ENCODE measurements around the gene ZSWIM8.
"Not testable (repeated sequence)": the region's sequence is repeated elsewhere in the genome, so short reads cannot be mapped to it uniquely, and the experiment has no call there.

ZSWIM8 gene

DNA sequence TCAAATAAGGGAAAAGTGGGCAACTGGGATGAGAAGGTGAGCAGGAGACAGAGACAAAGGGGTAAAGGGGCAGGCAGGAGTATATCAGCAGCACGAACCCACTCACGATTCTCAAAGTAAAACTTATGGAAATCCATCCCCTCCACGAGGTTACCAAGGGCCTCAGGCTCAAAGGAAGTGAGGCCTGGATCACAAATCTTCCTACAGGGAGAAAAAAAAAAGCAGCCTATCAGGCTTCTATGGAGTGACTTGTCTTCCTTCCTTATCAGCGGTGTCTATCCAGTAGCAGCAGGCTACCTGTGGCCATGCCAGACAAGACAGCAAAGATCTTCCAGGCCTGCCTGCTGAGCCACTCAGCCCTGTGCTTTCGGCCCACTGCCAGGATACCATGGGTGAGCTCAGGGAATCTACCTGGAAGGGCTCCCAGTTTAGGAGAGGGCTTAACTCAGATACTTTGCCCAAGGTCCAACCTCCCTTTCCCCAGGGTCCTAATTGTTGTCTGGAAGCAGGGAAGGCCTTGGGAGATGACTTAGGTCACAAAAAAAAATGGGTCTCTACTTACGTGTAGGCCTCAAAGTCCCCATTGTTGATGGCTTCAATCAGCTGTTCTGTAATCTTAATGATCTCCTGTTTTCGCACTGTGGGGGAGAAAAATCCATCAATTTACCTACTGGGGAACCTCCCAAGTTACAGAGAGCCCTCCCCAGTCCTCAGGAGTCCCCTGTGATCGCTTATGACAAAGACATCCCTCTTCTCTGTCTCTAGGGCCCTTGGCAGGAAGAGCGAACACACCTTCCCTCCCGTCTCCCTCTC is 31.7 kb downstream of the ZSWIM8 start:
- DNase-seq: no peak

GRCh38 chr10:73817826-73818225 is 32.4 kb downstream of the ZSWIM8 start:
- no peak for DNase-seq

GRCh38 chr10:73818402-73818801 is 33.0 kb downstream of the ZSWIM8 start:
- no peak for DNase-seq

DNA sequence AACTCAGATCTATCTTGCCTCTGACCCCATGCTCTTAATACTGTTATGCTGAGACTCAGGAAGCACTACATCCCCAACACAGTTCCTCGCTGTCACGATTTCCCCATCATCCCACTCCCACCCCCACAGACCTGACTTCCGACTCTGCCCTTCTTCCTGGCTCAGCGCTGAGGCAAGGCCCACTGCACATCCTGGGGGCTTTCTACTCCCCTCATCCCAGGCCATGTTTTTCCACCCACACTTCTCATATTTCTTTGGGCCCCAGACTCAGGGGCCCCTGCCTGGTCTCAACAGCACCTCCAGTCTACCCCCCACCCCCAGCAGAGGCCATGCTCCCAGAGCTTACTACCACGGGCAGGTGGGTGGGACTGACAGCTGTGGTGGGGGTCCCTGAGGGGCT is 33.7 kb downstream of the ZSWIM8 start:
- DNase-seq: no peak

- DNase-seq: no peak
These were observed 34.2 kb downstream of the ZSWIM8 start for GRCh38 chr10:73819513-73820093.

GRCh38 chr10:73823391-73823790 is 38.0 kb downstream of the ZSWIM8 start:
- DNase-seq: no peak

GRCh38 chr10:73824146-73824725 is 38.8 kb downstream of the ZSWIM8 start:
- DNase-seq: no peak

- no peak for DNase-seq
These were observed 42.1 kb downstream of the ZSWIM8 start for GRCh38 chr10:73827346-73828089.

GRCh38 chr10:73828161-73828560 is 42.8 kb downstream of the ZSWIM8 start:
- DNase-seq: no peak

GRCh38 chr10:73829090-73829489 is 43.7 kb downstream of the ZSWIM8 start:
- DNase-seq: not testable (repeated sequence)

GRCh38 chr10:73836427-73836980 is 51.1 kb downstream of the ZSWIM8 start:
- no peak for DNase-seq

GRCh38 chr10:73837072-73837471 is 51.7 kb downstream of the ZSWIM8 start:
- DNase-seq: no peak

GRCh38 chr10:73838008-73838567 is 52.7 kb downstream of the ZSWIM8 start:
- DNase-seq: no peak

DNA sequence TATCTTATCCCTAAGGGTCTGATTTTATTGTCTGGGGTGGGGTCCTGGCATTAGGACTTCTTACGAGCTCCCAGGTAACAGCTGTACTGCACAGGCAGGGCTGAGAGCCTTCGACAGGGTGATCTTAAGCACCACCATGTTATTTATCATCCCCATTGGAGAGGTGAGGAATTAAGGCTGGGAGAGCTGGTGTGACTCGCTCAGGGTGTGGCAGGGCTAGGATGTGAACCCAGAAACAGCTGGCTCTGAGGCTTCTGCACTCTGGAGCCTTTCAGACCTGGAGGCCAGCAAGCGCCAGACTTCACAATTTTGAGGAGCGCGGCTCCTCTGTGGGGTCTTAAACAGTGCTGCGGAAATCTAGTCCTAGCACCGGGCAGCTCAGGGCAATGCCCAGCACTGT is 53.4 kb downstream of the ZSWIM8 start:
- no peak for DNase-seq

DNA sequence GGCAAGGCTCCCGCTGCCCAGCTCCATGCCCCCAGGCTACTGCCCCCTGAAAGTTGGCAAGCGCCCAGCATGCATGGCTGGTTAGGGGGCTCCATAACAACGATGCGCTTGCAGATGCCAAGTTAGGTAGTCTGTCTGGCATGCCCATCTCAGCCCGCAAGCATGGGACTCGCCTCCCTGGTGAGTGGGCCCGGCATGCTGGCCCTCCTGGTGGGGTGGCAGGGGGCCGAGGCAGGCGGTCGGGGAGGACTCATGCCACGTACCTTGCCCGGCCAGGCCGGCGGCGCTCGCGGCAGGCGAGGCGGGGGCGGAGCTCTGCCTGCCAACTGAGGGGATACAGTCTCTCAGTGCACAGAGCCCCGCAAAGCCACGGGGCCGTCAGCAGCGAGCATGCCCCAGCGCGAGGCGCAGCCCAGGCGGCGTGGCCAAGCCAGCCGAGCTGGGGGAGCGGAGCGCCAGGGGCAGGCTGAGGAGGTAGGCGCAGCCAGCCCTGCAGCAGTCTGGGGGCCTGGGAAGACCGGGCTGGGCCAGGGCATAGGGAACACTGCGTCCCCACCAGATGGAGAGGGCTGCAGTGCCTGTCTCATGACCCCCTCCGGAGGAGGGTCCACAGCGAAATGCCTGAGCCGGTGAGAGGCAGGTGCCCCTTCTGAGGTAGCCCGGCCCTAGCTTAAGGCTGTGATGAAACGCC is 54.0 kb downstream of the ZSWIM8 start:
- DNase-seq: no peak

DNA sequence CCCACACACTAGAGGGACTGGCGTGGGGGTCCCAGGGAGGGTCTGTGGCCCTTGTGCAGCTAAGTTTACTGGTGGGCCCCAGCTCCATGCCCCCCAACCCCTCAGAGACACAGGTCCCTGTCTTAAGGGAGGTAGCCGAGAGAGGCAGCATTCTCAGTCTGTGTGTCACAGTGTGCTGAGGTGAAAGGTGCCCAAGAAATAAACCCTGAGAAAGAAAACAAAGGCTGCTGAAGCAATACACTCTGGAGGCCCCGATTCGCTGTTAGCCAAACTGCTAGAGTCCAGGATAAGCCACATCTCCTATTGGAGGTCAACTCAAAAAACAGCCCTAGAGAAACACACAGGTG is 54.6 kb downstream of the ZSWIM8 start:
- DNase-seq: no peak

- DNase-seq: no peak
These were observed 55.1 kb downstream of the ZSWIM8 start for GRCh38 chr10:73840403-73841060.

GRCh38 chr10:73841061-73841421 is 55.6 kb downstream of the ZSWIM8 start:
- no peak for DNase-seq

- no peak for DNase-seq
These were observed 56.3 kb downstream of the ZSWIM8 start for GRCh38 chr10:73841526-73842285.

GRCh38 chr10:73842349-73842748 is 56.9 kb downstream of the ZSWIM8 start:
- DNase-seq: no peak

GRCh38 chr10:73843261-73843660 is 57.9 kb downstream of the ZSWIM8 start:
- DNase-seq: no peak

Measured in NCI-H2029 treated with DMSO at 0.1 percent for 48 hours (cell line).